ENCODE results near the gene ZNF121. TPM values are rescaled to one million over a fixed set of nuclear protein-coding genes. Genes with fewer than 3 reads are reported as not detected.

Gene ZNF121
- total RNA-seq (10 to 100 TPM; 63.0 to 66.0 TPM), polyA plus RNA-seq (1 to 10 TPM; 1.9 to 3.7 (median 3.5) TPM), total RNA-seq (124 to 299 (median 190) reads per million in 6 experiments)

- peak within 1 kb of the TSS; percentile 92 to 98 (median 97) for H3K27ac Mint-ChIP-seq
- H3K4me1 Mint-ChIP-seq, result peaks cover 13 to 43% (median 33%) of the 10 kb centered on the region in 4 donors
- ATAC-seq, result peak; percentile 74 to 80
- H3K27me3 Mint-ChIP-seq, result peaks cover 0 to 6% (median 2%) of the 10 kb centered on the region in 5 donors
- H3K9me3 Mint-ChIP-seq, result peaks cover 0 to 19% (median 0%) of the 10 kb centered on the region in 9 donors
- POLR2A ChIA-PET, result interaction anchor here (0.5 to 1.9 kb wide), 9 partner anchors 34 to 273 kb away, joined by 3 to 8 read pairs (median 4); partner anchors contain the start of genes ZNF266 and ZNF559
- H3K4me3 Mint-ChIP-seq, result peak within 1 kb of the TSS; percentile 92 to 98 (median 96)
- H3K36me3 Mint-ChIP-seq, result peaks cover 22 to 31% (median 28%) of the 10 kb centered on the region in 3 donors
- peak; percentile 56 to 87 (median 76) for DNase-seq
Measured at GRCh38 chr19:9584073-9584833, at the start of gene ZNF121. Gene ZNF121 (minus strand): TSS chr19:9584504. CDS start chr19:9568097, 16,407 bp downstream.

GRCh38 chr19:9627856-9628255, 43.6 kb upstream of the ZNF121 start:
- POLR2A ChIA-PET, result interaction anchor here (0.6 kb wide), 1 partner anchor 400 kb away, joined by 4 read pairs; no protein-coding TSS in a partner anchor

GRCh38 chr19:9622531-9622930, 38.2 kb upstream of the ZNF121 start:
- ATAC-seq (no peak), DNase-seq (no peak)
- Mint-ChIP-seq H3K27ac (peak overlapping the region in 6 of 10 donors; percentile 20 to 88 (median 68)), H3K36me3 (peaks cover 4 to 21% (median 14%) of the 10 kb centered on the region in 3 donors), H3K4me1 (peaks cover 12 to 38% (median 34%) of the 10 kb centered on the region in 4 donors), H3K4me3 (peak overlapping the region in 8 of 10 donors; percentile 1 to 70 (median 49)), H3K27me3 (peaks cover 0 to 4% (median 0%) of the 10 kb centered on the region in 5 donors), H3K9me3 (peaks cover 0 to 8% (median 3%) of the 10 kb centered on the region in 9 donors)
- POLR2A ChIA-PET, result interaction anchor here (1.2 to 2.0 kb wide), 5 partner anchors 145 to 196 kb away, joined by 3 to 14 read pairs (median 3); partner anchors contain the start of genes FBXL12 and ZNF846

More at GRCh38 chr19:9627856-9628255, 43.6 kb upstream of the ZNF121 start:
- Mint-ChIP-seq H3K4me1 (peaks cover 2 to 13% (median 5%) of the 10 kb centered on the region in 4 donors), H3K36me3 (peaks cover 6 to 21% (median 7%) of the 10 kb centered on the region in 3 donors), H3K27me3 (no peaks in the 10 kb centered on the region), H3K9me3 (no peaks in the 10 kb centered on the region), H3K4me3 (no peak overlapping the region), H3K27ac (peak overlapping the region in 1 of 10 donors; percentile 24)
- no peak for ATAC-seq
- no peak for DNase-seq

GRCh38 chr19:9621156-9622037, 37.1 kb upstream of the ZNF121 start, which contains the start of gene ZNF561:
Gene ZNF561 (minus strand): TSS chr19:9621232. CDS start chr19:9619456, 1,776 bp downstream.
- Mint-ChIP-seq H3K36me3 (peaks cover 6 to 30% (median 23%) of the 10 kb centered on the region in 3 donors), H3K9me3 (peaks cover 0 to 8% (median 3%) of the 10 kb centered on the region in 9 donors), H3K27ac (peak within 1 kb of the TSS; percentile 99 to 100 (median 100)), H3K4me1 (peaks cover 12 to 38% (median 34%) of the 10 kb centered on the region in 4 donors), H3K27me3 (peaks cover 0 to 4% (median 0%) of the 10 kb centered on the region in 5 donors), H3K4me3 (peak within 1 kb of the TSS; percentile 93 to 100 (median 98))
- POLR2A ChIA-PET, result interaction anchor here (0.6 to 2.0 kb wide), 8 partner anchors 52 to 482 kb away, joined by 3 to 14 read pairs (median 4); partner anchors contain the start of genes FBXL12, UBL5 and ZNF846
- ATAC-seq, result peak; percentile 93 to 95
- DNase-seq, result peak; percentile 77 to 95 (median 91)

- Mint-ChIP-seq H3K4me3 (peak overlapping the region; percentile 93 to 100 (median 98)), H3K4me1 (peaks cover 10 to 35% (median 32%) of the 10 kb centered on the region in 4 donors), H3K27ac (peak overlapping the region; percentile 99 to 100 (median 100)), H3K36me3 (peaks cover 8 to 35% (median 29%) of the 10 kb centered on the region in 3 donors), H3K9me3 (peaks cover 0 to 8% (median 3%) of the 10 kb centered on the region in 9 donors), H3K27me3 (peaks cover 0 to 4% (median 0%) of the 10 kb centered on the region in 5 donors)
- POLR2A ChIA-PET, result interaction anchor here (0.6 to 2.0 kb wide), 6 partner anchors 52 to 175 kb away, joined by 3 to 14 read pairs (median 5); partner anchors contain the start of gene ZNF846
- no peak for ATAC-seq
- no peak for DNase-seq
Measured at GRCh38 chr19:9620842-9621155, 36.5 kb upstream of the ZNF121 start.

GRCh38 chr19:9615844-9616243, 31.5 kb upstream of the ZNF121 start:
- DNase-seq, result no peak
- Mint-ChIP-seq H3K27me3 (no peaks in the 10 kb centered on the region), H3K4me3 (no peak overlapping the region), H3K4me1 (peaks cover 2 to 17% (median 13%) of the 10 kb centered on the region in 4 donors), H3K9me3 (peaks cover 0 to 36% (median 3%) of the 10 kb centered on the region in 9 donors), H3K36me3 (peaks cover 22 to 78% (median 77%) of the 10 kb centered on the region in 3 donors), H3K27ac (no peak overlapping the region)
- POLR2A ChIA-PET, result interaction anchor here (0.9 kb wide), 1 partner anchor 10 kb away, joined by 4 read pairs; no protein-coding TSS in a partner anchor
- no peak for ATAC-seq

- peaks cover 0 to 86% (median 28%) of the 10 kb centered on the region in 9 donors for H3K9me3 Mint-ChIP-seq
- H3K27me3 Mint-ChIP-seq, result no peaks in the 10 kb centered on the region
- H3K36me3 Mint-ChIP-seq, result peaks cover 41 to 88% (median 77%) of the 10 kb centered on the region in 3 donors
- peak overlapping the region in 1 of 10 donors; percentile 32 for H3K4me3 Mint-ChIP-seq
- POLR2A ChIA-PET, result no interaction called here
- H3K4me1 Mint-ChIP-seq, result no peaks in the 10 kb centered on the region
- ATAC-seq, result no peak
- no peak overlapping the region for H3K27ac Mint-ChIP-seq
- peak in 1 of 10 donors; percentile 4 for DNase-seq
Measured at GRCh38 chr19:9610484-9611113, 26.3 kb upstream of the ZNF121 start.

- no peaks in the 10 kb centered on the region for H3K4me1 Mint-ChIP-seq
- H3K27ac Mint-ChIP-seq, result peak overlapping the region in 1 of 10 donors; percentile 53
- H3K27me3 Mint-ChIP-seq, result no peaks in the 10 kb centered on the region
- no peak for ATAC-seq
- no peak overlapping the region for H3K4me3 Mint-ChIP-seq
- peaks cover 41 to 74% (median 61%) of the 10 kb centered on the region in 3 donors for H3K36me3 Mint-ChIP-seq
- H3K9me3 Mint-ChIP-seq, result peaks cover 4 to 95% (median 28%) of the 10 kb centered on the region in 9 donors
- DNase-seq, result no peak
- POLR2A ChIA-PET, result no interaction called here
Measured at GRCh38 chr19:9608912-9609311, 24.6 kb upstream of the ZNF121 start.

- Mint-ChIP-seq H3K36me3 (peaks cover 2 to 11% (median 6%) of the 10 kb centered on the region in 3 donors), H3K27ac (no peak overlapping the region), H3K27me3 (peaks cover 2 to 21% (median 9%) of the 10 kb centered on the region in 5 donors), H3K4me1 (no peaks in the 10 kb centered on the region), H3K9me3 (peaks cover 0 to 34% (median 20%) of the 10 kb centered on the region in 9 donors), H3K4me3 (no peak overlapping the region)
- ATAC-seq (no peak), DNase-seq (no peak)
- POLR2A ChIA-PET, result no interaction called here
Measured at GRCh38 chr19:9597027-9597426, 12.7 kb upstream of the ZNF121 start.

GRCh38 chr19:9586764-9587163, 2.5 kb upstream of the ZNF121 start:
- H3K27me3 Mint-ChIP-seq, result peaks cover 3 to 15% (median 10%) of the 10 kb centered on the region in 5 donors
- peak; percentile 51 to 86 (median 71) for DNase-seq
- H3K9me3 Mint-ChIP-seq, result peaks cover 0 to 5% (median 0%) of the 10 kb centered on the region in 9 donors
- peaks cover 9 to 26% (median 17%) of the 10 kb centered on the region in 4 donors for H3K4me1 Mint-ChIP-seq
- H3K36me3 Mint-ChIP-seq, result peaks cover 5 to 9% (median 7%) of the 10 kb centered on the region in 3 donors
- peak overlapping the region in 3 of 10 donors; percentile 2 to 22 (median 6) for H3K27ac Mint-ChIP-seq
- H3K4me3 Mint-ChIP-seq, result peak overlapping the region in 3 of 10 donors; percentile 0 to 38 (median 1)
- ATAC-seq, result peak; percentile 58 to 72
- POLR2A ChIA-PET, result interaction anchor here (0.7 to 0.8 kb wide), 2 partner anchors 248 to 509 kb away, joined by 4 to 5 read pairs; no protein-coding TSS in a partner anchor
